Panc1 (cell line): ENCODE results near the gene CHAF1B. TPM values are rescaled to one million over a fixed set of nuclear protein-coding genes. Genes with fewer than 3 reads are reported as not detected.
"Not testable (repeated sequence)": the region's sequence is repeated elsewhere in the genome, so short reads cannot be mapped to it uniquely, and the experiment has no call there.

Experiments
- ATAC-seq: fragments of 200-7000 bp; cut with Tn5 transposase; 2 replicates; pipeline ENCODE4 v1.9.1; 2020; ENCODE audit warnings: mild to moderate bottlenecking, moderate library complexity
- BruUV-seq: library from RNA; stranded (reverse); fragments of 400-500 nt; replicated peaks from 2 replicates; lab custom pipeline; 2021; lab: Mats Ljungman, UMichigan
- CTCF ChIA-PET: fragments of 300-600 bp; sonication (Branson Sonifier 250); formaldehyde crosslinking; loops from one replicate; lab custom pipeline; 2022; ENCODE audit warnings: antibody characterized with exemption; lab: Charles Lee
- POLR2A ChIA-PET: fragments of 300-600 bp; sonication (Branson Sonifier 250); formaldehyde crosslinking; loops from one replicate; lab custom pipeline; 2022; ENCODE audit warnings: antibody characterized with exemption; lab: Charles Lee
- DNase-seq: peaks from one replicate; pipeline ENCODE4 v3.0.0-alpha.2; 2010; ENCODE audit warnings: low read depth, low spot score
- H3K27ac ChIP-seq: 2 replicates; pipeline ENCODE4 v1.5.1; 2011; ENCODE audit warnings: mild to moderate bottlenecking, low read length, inconsistent platforms
- H3K27me3 ChIP-seq: fragments of 200-500 bp; sonication (Bioruptor generic); 2 replicates; pipeline ENCODE4 v1.6.0; 2014; ENCODE audit warnings: low read length, inconsistent platforms; ENCODE audit not compliant: control insufficient read depth, insufficient read depth
- H3K36me3 ChIP-seq: fragments of 200-500 bp; sonication (Bioruptor generic); 2 replicates; pipeline ENCODE4 v1.5.1; 2014; ENCODE audit warnings: inconsistent platforms, mild to moderate bottlenecking, low read length, moderate library complexity; ENCODE audit not compliant: control insufficient read depth, insufficient read depth
- H3K4me1 ChIP-seq: 2 replicates; pipeline ENCODE4 v1.5.1; 2011; ENCODE audit warnings: inconsistent platforms, mild to moderate bottlenecking, low read length, moderate library complexity; ENCODE audit not compliant: control insufficient read depth, insufficient read depth
- H3K4me3 ChIP-seq, 2 experiments: 2 replicates each; pipeline ENCODE4 v1.5.1; 2011 to 2012; ENCODE audit warnings: low read depth in 2 of 2, low read length in 2 of 2, mild to moderate bottlenecking in 2 of 2, inconsistent platforms in 1 of 2, moderate library complexity in 1 of 2
- H3K9me3 ChIP-seq: fragments of 200-500 bp; sonication (Bioruptor generic); 2 replicates; pipeline ENCODE4 v1.5.1; 2014; ENCODE audit warnings: low read depth, mild to moderate bottlenecking, inconsistent platforms, low read length, moderate library complexity; ENCODE audit not compliant: control insufficient read depth, insufficient read depth
- CTCF ChIP-seq: fragments of 450-650 bp; IDR thresholded peaks from 2 replicates; pipeline ENCODE4 v1.5.1; 2017; ENCODE audit warnings: mild to moderate bottlenecking
- POLR2AphosphoS5 ChIP-seq: IDR thresholded peaks from 2 replicates; pipeline ENCODE4 v1.6.1; 2012; ENCODE audit warnings: mild to moderate bottlenecking, low read depth, low read length, moderate library complexity
- REST ChIP-seq, 2 experiments: IDR thresholded peaks; 2 replicates each; pipeline ENCODE4 v1.6.1; 2011 to 2012; ENCODE audit warnings: low read depth in 2 of 2, control low read depth in 1 of 2, low read length in 1 of 2, mild to moderate bottlenecking in 1 of 2, moderate library complexity in 1 of 2; ENCODE audit not compliant: insufficient read depth in 1 of 2
- SIN3A ChIP-seq: IDR thresholded peaks from 2 replicates; pipeline ENCODE4 v1.6.1; 2012; ENCODE audit warnings: low read depth, mild to moderate bottlenecking, low read length, moderate library complexity, borderline replicate concordance; ENCODE audit not compliant: insufficient read depth
- TCF7L2 ChIP-seq: IDR thresholded peaks from 2 replicates; pipeline ENCODE4 v1.6.1; 2011; ENCODE audit warnings: mild to moderate bottlenecking, low read depth, low read length, inconsistent platforms
- in situ Hi-C: cut with HindIII; loops from 2 replicates; pipeline ENCODE4 v1.10.0; 2016; ENCODE audit warnings: low sequenced_read_pairs, low pct_unique_long_range_greater_than_20kb
- intact Hi-C: fragments of 100-400 bp; cut with micrococcal nuclease; formaldehyde crosslinking; loops from one replicate; pipeline ENCODE4 v1.10.0; 2022; ENCODE audit not compliant: unreplicated experiment
- total RNA-seq: library from RNA; stranded (reverse); gene quantifications from one replicate; pipeline ENCODE4 v1.2.1, GENCODE V29; 2021; ENCODE audit not compliant: unreplicated experiment

Gene CHAF1B
- total RNA-seq, 1 experiment from 2014 or later = 18.4 TPM

DNA sequence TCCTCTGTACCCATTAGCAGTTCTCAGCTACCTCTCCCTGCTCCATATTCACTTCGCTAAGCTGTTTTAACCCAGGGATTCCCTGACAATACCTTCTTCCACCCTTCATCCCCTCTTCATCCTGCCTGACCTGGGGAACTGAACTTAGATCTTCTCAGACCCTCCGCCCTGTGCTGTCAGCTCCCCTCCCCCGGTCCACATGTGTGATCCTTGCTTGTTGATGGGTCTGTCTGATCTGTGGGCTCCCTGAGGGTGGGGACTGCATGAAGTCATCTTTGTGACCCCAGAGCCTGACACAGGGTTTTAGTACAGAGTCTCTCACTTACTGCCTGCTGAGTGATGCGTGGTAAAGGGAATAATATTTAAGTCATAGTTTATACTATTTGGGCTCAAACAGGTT lies 11.8 kb downstream of the CHAF1B start:
- ChIA-PET POLR2A (no interaction called here), CTCF (no interaction called here)
- DNase-seq (no peak), ATAC-seq (no peak)
- H3K27ac ChIP-seq = no peak overlapping the region
- H3K4me1 ChIP-seq = no peaks in the 10 kb centered on the region
- H3K4me3 ChIP-seq = no peak overlapping the region
- in situ Hi-C loops (no loop called here), intact Hi-C loops (no loop called here)
- no TSS peak for BruUV-seq
- H3K36me3 ChIP-seq = no peaks in the 10 kb centered on the region
- TF ChIP-seq TCF7L2 (no peak), CTCF (no peak), SIN3A (no peak), REST (IDR thresholded peaks at IDR 0.05; ENCODE audit: insufficient read depth in 1 of 2, low read depth in 2 of 2, low read length in 1 of 2) (no peak), POLR2AphosphoS5 (no peak)
- no peaks in the 10 kb centered on the region for H3K27me3 ChIP-seq
- H3K9me3 ChIP-seq = no peaks in the 10 kb centered on the region

DNA sequence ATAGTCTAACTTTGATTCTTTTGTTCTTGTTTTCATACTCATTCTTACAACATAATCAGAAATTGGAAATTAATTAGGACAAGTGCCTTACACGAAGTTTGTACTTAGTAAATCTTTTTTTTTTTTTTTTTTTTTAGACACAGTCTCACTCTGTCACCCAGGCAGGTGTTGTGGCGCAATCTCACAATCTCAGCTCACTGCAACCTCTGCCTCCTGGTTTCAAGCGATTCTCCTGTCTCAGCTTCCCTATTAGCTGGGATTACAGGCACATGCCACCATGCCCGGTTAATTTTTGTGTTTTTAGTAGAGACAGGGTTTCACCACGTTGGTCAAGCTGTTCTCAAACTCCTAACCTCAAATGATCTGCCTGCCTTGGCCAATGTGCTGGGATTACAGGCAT lies 12.4 kb downstream of the CHAF1B start:
- intact Hi-C loops (no loop called here), in situ Hi-C loops (no loop called here)
- no peak for DNase-seq
- Histone ChIP-seq H3K36me3 (no peaks in the 10 kb centered on the region; the same call in 1 of the 2 replicates), H3K27me3 (no peaks in the 10 kb centered on the region), H3K4me3 (no peak overlapping the region), H3K27ac (no peak overlapping the region), H3K9me3 (no peaks in the 10 kb centered on the region), H3K4me1 (no peaks in the 10 kb centered on the region)
- CTCF ChIA-PET = no interaction called here
- POLR2A ChIA-PET = no interaction called here
- no peak for ATAC-seq
- TF ChIP-seq CTCF (no peak), TCF7L2 (no peak), POLR2AphosphoS5 (no peak), REST (IDR thresholded peaks at IDR 0.05; ENCODE audit: insufficient read depth in 1 of 2, low read depth in 2 of 2, low read length in 1 of 2) (no peak), SIN3A (no peak)
- no TSS peak for BruUV-seq

DNA sequence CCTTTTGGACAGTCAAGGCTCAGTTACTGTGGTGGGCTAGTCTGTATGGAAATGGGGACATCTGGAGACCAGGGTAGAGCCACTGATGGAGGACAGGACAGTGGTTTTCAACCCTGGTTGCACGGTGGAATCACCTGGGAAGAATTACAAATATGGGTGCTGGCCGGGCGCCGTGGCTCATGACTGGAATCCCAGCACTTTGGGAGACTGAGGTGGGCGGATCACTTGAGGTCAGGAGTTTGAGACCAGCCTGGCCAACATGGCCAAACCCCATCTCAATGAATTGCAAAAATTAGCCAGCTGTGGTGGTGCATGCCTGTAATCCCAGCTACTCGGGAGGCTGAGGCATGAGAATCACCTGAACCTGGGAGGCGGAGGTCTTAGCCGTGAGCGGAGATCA lies 14.5 kb downstream of the CHAF1B start:
- H3K4me1 ChIP-seq, CTCF ChIA-PET, H3K4me3 ChIP-seq, DNase-seq, in situ Hi-C loops, H3K9me3 ChIP-seq, ATAC-seq, POLR2A ChIA-PET, BruUV-seq, H3K27ac ChIP-seq, intact Hi-C loops, H3K27me3 ChIP-seq, H3K36me3 ChIP-seq: not testable (repeated sequence)
